ENCODE results near the gene HAUS1.
"Not testable (repeated sequence)": the region's sequence is repeated elsewhere in the genome, so short reads cannot be mapped to it uniquely, and the experiment has no call there.

Gene HAUS1

DNA sequence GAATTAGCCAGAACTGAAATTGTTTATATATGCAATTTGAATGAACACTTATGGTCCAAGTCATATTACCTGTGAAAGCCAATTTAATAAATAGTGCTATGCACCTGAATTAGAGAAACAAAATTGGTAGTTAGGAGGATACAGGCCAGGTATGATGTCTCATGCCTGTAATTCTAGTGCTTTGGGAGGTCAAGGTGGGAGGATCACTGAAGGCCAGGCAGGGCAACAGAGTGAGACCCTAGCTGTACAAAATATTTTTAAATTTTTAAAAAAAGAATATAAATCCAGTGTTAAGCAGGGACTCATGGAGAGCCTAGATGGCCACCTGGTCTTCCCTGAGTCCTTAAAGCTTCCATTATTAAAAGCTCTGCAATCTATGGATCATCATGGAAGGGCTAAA lies 24.8 kb upstream of the HAUS1 start:
- no peak overlapping the region for H3K4me3 ChIP-seq (ENCODE audit: low read depth, low read length)
- peaks cover 50% of the 10 kb centered on the region for H3K36me3 ChIP-seq (replicated peaks)
- TF ChIP-seq, protein P1, sequence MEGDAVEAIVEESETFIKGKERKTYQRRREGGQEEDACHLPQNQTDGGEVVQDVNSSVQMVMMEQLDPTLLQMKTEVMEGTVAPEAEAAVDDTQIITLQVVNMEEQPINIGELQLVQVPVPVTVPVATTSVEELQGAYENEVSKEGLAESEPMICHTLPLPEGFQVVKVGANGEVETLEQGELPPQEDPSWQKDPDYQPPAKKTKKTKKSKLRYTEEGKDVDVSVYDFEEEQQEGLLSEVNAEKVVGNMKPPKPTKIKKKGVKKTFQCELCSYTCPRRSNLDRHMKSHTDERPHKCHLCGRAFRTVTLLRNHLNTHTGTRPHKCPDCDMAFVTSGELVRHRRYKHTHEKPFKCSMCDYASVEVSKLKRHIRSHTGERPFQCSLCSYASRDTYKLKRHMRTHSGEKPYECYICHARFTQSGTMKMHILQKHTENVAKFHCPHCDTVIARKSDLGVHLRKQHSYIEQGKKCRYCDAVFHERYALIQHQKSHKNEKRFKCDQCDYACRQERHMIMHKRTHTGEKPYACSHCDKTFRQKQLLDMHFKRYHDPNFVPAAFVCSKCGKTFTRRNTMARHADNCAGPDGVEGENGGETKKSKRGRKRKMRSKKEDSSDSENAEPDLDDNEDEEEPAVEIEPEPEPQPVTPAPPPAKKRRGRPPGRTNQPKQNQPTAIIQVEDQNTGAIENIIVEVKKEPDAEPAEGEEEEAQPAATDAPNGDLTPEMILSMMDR (IDR thresholded peaks at IDR 0.05; ENCODE audit: low read depth, low read length, missing control alignments), result no peak
- no peak for DNase-seq
- in situ Hi-C loops (cut with HindIII; ENCODE audit: low pct_ligation_motif_present, low sequenced_read_pairs), result loop anchor here (25.0 kb wide), 1 partner anchor 167 kb away; no protein-coding TSS in a partner anchor
- no peak overlapping the region for H3K27ac ChIP-seq
- no peaks in the 10 kb centered on the region for H3K27me3 ChIP-seq (replicated peaks)

DNA sequence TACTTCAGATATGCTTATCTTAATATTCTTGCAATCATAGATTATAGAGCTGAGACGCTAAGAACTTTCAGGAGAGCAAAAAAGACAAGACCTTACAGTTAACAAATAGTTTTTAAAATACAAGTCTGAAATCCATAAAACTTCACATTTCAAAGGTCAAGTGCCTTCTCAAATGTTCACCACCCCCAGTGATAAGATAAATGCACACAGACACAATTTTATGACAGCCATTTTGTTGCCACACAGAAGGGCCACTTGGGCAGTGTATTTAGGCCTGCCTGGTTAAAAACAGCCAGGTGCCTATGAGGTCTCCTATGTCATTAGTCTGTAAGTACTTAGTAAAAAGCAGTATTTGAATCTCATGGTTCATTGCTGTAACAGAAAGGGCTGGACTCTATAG lies 24.0 kb upstream of the HAUS1 start:
- peaks cover 58% of the 10 kb centered on the region for H3K36me3 ChIP-seq (replicated peaks)
- TF ChIP-seq, protein P1 (IDR thresholded peaks at IDR 0.05; ENCODE audit: low read depth, low read length, missing control alignments), result no peak
- DNase-seq, result no peak
- in situ Hi-C loops (cut with HindIII; ENCODE audit: low pct_ligation_motif_present, low sequenced_read_pairs), result loop anchor here (25.0 kb wide), 1 partner anchor 168 kb away; no protein-coding TSS in a partner anchor
- no peaks in the 10 kb centered on the region for H3K27me3 ChIP-seq (replicated peaks)
- no peak overlapping the region for H3K4me3 ChIP-seq (ENCODE audit: low read depth, low read length)
- H3K27ac ChIP-seq, result no peak overlapping the region

DNA sequence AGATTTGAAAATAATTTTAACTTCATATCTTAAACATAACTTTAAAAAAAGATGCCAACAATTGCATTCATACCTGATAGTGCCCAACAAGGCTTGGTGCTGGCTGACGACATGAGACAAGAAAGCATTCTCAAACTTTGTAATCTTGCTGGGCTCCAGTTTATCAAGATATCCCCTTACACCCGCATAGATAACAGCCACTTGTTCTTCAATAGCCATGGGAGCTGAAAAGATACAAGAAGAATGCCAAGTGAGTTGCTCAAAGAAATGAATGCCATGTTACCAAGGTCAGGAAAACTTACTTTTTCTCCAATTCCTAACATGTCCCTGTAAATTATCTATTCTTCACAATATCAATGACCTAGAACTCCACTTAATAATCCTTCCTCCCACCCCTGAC lies 19.8 kb upstream of the HAUS1 start:
- TF ChIP-seq, protein P1 (IDR thresholded peaks at IDR 0.05; ENCODE audit: low read depth, low read length, missing control alignments), result no peak
- no peaks in the 10 kb centered on the region for H3K27me3 ChIP-seq (replicated peaks)
- DNase-seq, result no peak
- no peak overlapping the region for H3K4me3 ChIP-seq (ENCODE audit: low read depth, low read length)
- H3K36me3 ChIP-seq (replicated peaks), result peaks cover 94% of the 10 kb centered on the region
- no peak overlapping the region for H3K27ac ChIP-seq
- in situ Hi-C loops (cut with HindIII; ENCODE audit: low pct_ligation_motif_present, low sequenced_read_pairs), result loop anchor here (25.0 kb wide), 1 partner anchor 172 kb away; no protein-coding TSS in a partner anchor

GRCh38 chr18:46088501-46088900 lies 15.7 kb upstream of the HAUS1 start:
- in situ Hi-C loops (cut with HindIII; ENCODE audit: low pct_ligation_motif_present, low sequenced_read_pairs), result loop anchor here (25.0 kb wide), 1 partner anchor 176 kb away; no protein-coding TSS in a partner anchor
- H3K4me3 ChIP-seq (ENCODE audit: low read depth, low read length); DNase-seq; H3K27ac ChIP-seq; H3K27me3 ChIP-seq (replicated peaks): not testable (repeated sequence)
- peaks cover 91% of the 10 kb centered on the region for H3K36me3 ChIP-seq (replicated peaks)

DNA sequence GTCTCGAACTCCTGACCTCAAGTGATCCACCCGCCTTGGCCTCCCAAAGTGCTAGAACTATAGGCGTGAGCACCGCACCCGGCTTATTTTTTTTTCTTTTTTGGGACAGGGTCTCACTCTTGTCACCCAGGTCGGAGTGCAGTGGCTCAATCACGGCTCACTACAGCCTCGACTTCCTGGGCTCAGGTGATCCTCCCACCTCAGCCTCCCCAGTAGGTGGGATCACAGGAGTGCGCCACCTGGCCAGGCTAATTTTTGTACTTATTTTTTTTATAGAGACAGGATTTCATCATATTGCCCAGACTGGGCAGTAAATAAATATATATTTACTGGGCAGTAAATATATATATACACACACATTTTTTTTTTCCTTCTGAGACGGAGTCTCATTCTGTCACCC lies 8.7 kb upstream of the HAUS1 start:
- in situ Hi-C loops (cut with HindIII; ENCODE audit: low pct_ligation_motif_present, low sequenced_read_pairs), result loop anchor here (25.0 kb wide), 1 partner anchor 183 kb away; no protein-coding TSS in a partner anchor
- TF ChIP-seq, protein P1 (IDR thresholded peaks at IDR 0.05; ENCODE audit: low read depth, low read length, missing control alignments), result no peak
- H3K36me3 ChIP-seq (replicated peaks), result peaks cover 39% of the 10 kb centered on the region
- peak overlapping the region; percentile 48 for H3K4me3 ChIP-seq (ENCODE audit: low read depth, low read length)
- no peaks in the 10 kb centered on the region for H3K27me3 ChIP-seq (replicated peaks)
- no peak overlapping the region for H3K27ac ChIP-seq
- DNase-seq, result no peak

DNA sequence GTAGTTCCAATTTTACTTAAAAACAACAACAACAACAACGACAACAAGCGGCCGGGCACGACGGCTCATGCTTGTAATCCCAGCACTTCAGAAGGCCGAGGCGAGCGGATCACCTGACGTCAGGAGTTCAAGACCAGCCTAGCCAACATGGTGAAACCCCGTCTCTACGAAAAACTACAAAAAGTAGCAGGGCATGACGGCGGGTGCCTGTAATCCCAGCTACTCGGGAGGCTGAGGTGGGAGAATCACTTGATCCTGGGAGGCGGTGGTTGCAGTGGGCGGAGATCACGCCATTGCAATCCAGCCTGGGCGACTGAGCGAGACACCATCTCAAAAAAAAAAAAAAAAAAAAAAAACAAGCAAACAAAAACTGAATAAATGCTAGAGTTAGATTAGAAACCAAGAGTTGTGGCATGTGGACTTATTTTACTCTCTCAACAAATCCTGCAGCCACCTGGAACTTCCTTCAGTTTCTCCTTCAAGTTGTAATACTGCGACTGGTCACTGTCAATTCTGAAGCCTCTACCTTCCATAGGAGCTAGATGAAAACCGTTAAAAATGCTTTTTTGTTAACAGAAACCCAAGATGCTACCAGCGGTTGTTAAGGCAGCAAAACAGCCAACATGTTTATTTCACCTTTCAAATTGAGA lies 7.4 kb upstream of the HAUS1 start:
- peak overlapping the region; percentile 88 for H3K27ac ChIP-seq
- DNase-seq, result no peak
- in situ Hi-C loops (cut with HindIII; ENCODE audit: low pct_ligation_motif_present, low sequenced_read_pairs), result loop anchor here (25.0 kb wide), 1 partner anchor 184 kb away; no protein-coding TSS in a partner anchor
- peaks cover 28% of the 10 kb centered on the region for H3K36me3 ChIP-seq (replicated peaks)
- peak overlapping the region; percentile 100 for H3K4me3 ChIP-seq (ENCODE audit: low read depth, low read length)
- H3K27me3 ChIP-seq (replicated peaks), result no peaks in the 10 kb centered on the region
- TF ChIP-seq, protein P1 (IDR thresholded peaks at IDR 0.05; ENCODE audit: low read depth, low read length, missing control alignments), result no peak

Data from brain microvascular endothelial cell (primary cell).